HG03108 (cell line): ENCODE data around the gene SRPK2.

ENCODE experiments used
- ATAC-seq: cut with Tn5 transposase; IDR thresholded peaks from one replicate; pipeline ENCODE4 v1.9.1; 2021; ENCODE audit warnings: moderate library complexity; ENCODE audit not compliant: unreplicated experiment

SRPK2 gene

DNA sequence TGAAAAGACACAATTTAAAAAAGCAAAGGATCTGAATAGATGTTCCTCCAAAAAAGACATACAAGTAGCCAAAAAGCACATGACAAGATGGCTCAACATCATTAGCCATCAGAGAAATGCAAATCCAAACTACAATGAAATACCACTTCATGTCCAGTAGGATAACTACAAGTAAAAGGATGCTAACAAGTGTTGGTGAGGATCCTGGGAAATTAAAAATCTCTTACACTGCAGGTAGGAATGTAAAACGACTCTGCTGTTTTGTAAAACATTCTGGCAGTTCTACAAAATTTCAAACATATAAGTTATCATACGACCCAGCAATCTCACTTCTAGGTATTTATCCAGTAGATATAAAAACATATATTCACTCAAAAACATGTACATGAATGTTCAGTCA lies 161.3 kb downstream of the SRPK2 start:
- no peak for ATAC-seq

DNA sequence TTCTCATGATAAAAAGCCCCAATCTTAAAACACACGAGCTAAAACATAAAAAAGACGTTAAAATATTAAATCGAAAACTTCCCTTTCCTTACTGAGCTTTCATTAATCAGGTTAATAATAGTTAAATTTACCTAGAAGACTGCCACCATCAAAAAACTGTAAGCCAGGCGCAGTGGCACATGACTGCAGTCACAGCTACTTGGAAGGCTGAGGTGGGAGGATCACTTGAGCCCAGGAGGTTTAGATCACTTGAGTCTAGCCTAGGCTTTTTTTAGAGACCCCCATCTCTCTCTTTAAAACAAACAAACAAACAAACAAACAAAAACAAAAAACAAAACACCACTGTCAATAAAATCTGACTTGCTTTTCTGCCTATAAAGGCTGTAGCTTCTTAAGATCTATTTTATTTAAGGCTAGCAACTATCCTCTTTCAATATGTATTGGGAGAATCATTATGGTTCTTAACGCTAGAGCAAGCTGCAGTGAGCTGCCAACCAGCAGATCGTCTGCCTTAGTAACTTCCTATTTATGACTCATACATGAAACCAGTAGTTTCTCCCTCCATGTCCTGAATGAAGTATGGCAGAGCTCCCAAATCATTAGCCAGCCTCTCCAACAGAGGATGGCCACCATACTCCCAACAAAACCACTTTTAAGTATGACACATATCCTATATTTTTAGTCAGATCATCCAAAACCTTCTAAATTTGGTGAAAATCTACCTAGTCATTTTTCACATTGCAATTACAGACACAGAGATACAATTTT lies 163.7 kb downstream of the SRPK2 start:
- ATAC-seq: peak; percentile 91

DNA sequence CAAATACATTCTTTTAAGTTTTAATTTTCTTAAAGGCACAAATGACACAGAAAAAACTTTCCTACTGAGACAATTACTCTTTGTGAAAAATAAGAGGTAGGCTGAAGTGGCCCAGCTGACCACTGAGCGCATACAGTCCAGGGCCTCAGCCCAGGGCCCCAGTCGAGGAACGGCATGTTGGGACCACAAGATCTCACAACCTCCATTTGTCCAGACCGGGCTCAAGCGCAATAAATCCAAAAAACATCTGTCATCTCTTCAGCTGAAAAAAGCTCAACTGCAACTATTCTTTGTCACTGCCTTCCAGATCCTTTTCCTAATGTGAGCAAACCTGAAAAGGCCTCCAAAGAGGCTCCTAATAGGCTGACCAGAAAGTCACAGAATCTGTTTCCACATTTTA lies 165.8 kb downstream of the SRPK2 start:
- no peak for ATAC-seq

DNA sequence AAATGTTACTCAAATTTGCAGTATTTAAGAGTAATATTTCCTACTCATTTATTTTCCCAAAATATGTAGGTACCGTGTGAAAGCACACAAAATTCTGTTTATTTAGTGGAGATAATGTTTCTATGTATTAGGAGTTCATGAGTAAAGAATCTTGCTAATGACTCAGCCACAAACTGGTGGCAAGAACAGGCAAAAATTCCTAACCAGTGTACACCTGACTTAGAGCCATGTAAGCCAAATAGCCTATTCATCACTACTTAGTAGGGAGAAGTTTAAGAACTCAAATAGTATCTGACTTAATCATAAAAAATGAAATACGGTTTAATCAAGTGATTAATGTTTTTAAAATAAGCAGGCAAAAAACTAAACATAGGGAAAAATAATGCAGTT lies 169.0 kb downstream of the SRPK2 start:
- no peak for ATAC-seq

DNA sequence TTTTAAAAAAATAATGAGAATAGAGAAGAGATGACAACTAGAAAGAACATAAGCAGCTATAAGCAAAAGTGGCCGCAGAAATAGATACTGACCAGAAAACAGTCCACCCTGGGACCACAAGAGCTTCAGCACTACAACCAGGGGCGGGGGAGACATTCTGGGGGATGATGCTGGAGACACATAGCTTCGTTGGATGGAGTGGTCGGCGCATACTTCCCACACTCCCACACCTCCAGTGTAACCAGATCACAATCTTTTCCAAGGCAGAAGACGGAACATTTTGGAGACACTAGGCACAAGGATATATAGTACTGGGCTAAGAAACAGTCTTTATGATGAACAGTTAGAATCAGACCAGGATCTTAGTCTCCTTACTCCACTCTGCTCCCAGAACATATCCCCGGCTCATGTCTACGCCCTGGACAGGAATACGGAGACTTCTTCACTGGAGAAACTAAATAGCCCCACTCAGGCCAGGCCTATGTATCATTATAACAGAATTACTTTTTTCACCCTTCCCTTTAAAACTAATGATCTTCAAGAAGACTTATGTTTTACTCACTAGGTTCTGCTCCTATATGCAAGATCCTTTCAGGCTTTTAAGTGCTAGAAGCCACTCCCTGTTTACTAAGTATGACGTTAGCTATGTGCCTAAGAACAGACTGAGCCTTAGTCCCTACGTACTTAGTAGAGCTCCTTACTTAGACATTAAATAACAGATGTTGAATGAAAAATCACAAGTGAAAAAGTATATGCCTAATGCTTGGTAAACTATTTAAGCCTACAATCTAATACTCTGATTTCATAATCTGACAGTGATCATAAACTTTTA lies 169.6 kb downstream of the SRPK2 start:
- ATAC-seq: no peak

DNA sequence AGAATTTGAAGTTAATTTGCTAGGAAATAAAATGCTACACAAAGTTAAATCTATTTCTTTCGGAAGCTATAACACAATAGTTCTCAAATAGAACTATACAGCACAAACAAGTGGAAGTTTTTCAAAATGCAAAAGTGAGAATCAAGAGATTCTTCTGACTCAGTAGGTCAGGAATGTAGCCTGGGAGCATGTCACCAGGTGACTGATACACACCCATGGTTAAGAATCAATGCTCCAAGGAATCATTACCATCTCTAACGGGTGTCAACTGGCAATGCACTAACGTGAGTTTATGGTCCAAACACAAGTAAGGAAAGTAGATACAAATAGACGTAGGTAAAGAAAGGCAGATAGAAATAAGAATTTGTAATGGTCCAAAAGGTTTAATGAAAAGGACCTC lies 170.5 kb downstream of the SRPK2 start:
- no peak for ATAC-seq

DNA sequence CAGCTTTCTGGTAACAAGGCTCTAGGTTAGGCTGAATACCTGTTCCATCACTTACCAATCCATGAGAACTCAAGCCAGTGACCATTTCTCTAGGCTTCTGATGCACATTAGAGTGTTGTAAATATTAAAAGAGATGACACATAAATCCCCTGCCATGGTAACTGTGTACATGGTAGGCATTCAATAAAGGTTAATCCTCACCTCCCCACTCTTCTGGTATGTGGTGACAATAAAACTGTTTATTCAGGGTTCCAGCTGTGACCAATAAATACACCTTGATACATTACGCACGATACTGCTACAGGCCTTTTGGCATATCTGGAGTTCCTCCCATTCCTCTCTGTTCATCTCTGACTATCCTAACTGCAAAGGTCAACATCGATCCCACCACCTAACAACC lies 171.9 kb downstream of the SRPK2 start:
- ATAC-seq: no peak

DNA sequence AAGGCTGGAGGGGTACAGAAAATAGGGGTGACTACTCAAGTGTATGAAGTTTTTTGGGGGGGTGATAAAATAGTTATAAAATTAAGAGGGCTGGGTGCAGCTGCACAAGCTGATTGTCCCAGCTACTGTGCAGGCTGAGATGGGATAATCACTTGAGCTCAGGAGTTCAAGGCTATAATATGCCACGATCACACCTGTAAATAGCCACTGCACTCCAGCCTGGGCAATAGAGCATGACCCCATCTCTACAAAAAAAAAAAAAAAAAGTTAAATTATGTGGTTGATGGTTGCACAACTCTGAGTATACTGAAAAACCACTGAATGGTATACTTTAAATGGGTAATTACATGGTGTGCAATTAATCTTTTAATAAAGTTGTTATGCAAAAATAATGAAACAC lies 172.9 kb downstream of the SRPK2 start:
- no peak for ATAC-seq

DNA sequence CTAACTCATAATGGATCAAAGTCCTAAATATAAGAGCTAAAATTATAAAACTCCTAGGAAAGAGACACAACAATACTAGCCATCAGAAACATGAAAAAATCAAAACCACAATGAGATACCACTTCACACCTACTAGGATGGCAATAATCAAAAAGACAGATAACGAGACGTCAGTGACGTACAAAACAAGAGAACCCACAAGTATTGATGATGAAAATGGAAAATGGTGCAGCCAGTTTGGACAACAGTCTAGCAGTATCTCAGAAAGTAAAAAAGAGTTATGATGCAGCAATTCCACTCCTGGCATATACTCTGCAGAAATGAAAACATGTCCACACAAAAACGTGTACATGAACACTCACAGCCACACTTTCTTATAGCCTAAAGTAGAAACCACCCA lies 173.5 kb downstream of the SRPK2 start:
- ATAC-seq: no peak

DNA sequence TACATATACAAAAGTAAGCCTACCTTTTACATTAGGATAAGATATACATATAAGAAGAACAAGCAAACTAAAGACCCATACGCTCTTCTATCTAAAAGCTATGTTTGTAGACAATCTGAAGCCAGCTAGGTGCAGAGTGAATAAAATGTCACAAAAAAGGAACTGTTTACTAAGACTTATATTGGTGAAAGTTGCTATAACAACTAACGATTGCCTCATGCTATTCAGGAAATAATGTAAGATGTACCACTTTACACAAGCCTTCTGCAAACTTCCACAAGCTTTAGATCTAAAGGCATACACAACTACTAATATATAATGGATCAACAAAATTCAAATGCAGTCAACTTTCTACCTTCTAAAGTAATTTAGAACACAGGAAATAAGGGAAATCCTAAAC lies 175.1 kb downstream of the SRPK2 start:
- no peak for ATAC-seq

DNA sequence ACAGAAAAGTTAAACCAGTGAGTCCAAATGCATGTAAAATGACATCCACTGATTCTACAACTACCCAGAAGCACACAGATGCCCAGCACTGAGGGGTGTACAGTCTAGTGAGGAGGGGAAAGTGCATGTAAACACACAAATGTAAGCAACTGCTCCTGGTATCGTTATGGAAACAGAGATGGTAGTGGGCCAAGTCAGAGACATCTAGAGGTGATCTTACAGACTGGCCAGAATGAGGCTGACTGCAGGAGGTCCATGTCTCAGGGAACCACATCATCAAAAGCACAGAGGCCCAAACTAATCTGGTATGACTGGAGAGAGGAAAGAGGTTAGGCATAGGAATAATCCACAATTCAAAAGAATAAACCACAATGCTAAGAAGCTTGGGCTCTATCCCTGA lies 176.5 kb downstream of the SRPK2 start:
- no peak for ATAC-seq

DNA sequence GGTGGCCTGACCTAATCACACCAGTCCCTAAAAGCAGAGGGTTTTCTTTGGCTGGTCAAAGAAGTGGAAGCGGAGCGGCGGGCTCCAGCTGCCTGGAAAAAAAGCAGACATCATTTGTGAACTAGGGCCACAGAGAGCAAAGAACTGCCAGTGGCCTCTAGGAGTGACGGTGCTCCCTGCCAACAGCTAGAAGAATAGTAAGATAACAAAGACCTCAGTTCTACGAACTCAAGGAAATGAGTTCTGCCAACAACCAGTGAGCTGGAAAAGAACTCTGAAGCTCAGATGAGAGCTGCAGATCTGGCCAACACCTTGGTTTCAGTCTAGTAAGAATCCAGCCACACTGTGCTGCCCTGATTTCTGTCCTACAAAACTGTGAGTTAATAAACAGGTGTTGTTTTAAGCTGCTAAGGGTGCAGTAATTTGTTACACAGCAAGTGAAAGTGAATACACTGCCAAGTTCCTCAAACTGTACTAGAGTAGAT lies 178.0 kb downstream of the SRPK2 start:
- peak; percentile 84 for ATAC-seq

DNA sequence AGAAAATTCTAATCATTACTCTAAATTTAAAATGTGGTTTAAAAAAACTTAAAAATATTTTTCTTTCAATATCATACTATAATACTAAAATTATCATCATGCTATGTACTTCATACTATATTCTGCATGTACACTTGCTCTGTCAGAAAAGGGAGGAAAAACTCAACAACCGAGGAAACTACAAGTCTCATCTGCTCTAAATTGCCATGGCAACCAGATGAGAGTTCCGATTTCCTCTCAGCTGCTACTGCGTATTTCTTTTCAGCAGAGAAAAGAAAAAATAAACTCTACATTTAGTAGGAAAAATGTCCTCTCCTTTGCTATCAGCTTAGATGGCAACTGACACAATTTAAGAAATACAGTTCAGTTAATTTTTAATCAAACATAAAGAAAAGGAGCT lies 178.9 kb downstream of the SRPK2 start:
- no peak for ATAC-seq

DNA sequence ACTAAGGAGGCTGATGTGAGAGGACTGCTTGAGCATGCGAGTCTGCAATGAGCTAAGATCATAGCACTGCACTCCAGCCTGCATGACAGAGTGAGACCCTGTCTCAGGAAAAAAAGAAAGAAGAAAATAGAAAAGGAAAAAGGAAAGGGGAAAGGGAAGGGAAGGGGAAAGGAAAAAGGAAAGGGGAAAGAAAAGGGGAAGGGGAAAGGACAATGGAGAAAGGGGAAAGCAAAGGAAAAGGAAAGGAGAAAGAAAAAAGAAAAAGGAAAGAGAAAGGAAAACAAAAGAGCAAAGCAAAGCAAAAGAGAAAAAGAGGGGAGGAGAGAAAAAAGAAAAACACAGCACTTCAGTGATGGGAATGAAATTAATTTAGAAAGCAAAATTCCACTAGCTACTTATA lies 179.3 kb downstream of the SRPK2 start:
- no peak for ATAC-seq

DNA sequence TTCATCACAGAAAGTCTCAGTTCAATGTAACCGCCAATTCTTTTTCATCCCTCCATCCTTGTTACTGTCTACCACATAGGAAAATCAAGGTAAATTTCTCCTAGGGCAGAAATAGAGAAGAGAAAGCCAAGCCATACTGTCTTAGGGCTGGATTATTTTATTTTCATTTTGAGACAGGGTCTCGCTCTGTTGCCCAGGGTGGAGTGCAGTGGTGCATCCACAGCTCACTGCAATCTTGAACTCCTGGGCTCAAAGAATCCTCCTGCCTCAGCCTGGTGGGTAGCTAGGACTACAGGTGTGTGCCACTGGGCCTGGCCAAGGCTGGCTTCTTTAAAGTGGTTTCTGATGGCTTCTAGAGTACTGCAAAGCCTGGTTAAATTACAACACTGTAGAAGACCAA lies 181.7 kb downstream of the SRPK2 start:
- ATAC-seq: no peak

DNA sequence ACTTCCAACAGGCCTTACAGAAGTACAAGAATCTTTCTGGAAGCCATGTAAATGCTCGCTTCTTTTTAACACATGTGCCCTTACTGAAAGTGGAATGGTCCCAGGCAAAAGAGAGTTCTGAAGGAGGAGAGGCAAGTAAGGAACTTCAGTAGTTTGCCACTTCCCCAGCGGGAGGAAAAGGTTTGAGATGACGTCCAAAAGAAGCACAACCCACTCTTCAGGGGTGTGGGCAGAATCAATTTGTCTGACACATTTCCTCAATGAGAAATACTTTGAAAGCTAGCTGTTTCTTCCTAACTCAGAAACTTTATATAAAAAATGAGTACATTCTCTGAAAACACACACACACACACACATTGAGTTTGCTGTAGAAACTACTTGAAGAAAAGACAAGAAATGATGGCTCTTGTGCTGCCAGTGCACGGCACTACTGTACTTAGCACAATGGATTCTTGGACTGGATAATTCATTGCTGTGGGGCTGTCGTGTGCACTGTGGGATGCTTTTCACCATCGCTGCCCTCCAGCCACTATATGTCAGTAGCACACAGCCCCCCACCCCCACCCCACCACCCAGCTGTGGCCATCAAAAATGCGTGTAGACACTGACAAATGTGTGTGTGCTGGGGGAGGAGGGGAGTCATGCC lies 183.0 kb downstream of the SRPK2 start:
- no peak for ATAC-seq

DNA sequence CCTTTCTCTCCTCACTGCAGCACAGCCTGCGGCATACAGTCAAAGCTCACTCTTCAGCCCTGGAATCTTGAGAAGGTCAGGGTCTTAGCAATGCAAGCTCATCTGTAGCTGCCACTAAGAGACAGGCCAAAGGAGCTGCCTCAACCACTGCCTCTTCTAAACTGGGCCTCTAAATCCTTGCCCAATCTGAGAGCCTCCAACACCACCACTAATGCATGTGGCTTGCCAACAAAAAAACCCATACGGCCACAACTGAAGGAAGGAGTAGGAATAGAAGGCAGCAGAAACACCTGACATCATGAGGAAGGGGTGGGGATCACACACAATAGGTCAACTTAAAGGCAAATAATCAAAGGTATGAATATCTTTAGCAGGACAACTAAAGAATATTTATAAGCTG lies 183.8 kb downstream of the SRPK2 start:
- no peak for ATAC-seq

DNA sequence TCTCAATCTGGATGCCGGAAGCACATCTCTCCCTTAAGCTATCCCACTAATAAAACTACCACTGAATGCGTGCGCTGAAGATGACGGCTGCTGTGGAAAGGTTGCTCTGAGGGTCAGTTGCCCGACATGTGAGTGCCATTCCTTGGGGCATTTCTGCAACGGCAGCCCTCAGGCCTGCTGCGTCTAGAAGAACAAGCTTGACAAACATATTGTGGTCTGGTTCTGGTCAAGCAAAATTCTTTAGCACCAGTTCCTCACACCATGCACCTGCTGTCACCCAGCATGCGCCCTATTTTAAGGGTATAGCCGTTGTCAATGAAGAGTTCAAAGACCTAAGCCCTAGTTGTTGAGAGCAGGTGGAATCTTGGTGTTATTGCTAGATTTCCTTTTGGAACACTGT lies 184.2 kb downstream of the SRPK2 start:
- ATAC-seq: no peak

DNA sequence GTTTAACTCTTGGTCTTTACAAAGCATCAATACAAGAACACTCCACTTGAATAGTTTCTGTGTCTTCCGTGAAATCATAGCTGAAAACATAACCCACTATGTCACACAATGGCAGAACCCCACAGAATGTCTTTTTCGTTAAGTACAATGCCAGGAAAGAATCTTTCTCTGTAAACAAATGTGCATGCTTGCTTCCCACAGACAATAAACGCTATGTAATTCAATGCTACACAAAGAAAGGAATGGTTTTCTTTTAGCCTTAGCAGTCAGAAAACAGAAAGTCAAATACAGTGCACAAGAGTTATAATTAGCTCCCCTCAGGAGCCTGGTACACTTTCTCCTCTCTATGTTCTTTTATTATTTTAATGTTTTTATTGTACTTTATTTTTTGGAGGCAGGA lies 186.1 kb downstream of the SRPK2 start:
- no peak for ATAC-seq

DNA sequence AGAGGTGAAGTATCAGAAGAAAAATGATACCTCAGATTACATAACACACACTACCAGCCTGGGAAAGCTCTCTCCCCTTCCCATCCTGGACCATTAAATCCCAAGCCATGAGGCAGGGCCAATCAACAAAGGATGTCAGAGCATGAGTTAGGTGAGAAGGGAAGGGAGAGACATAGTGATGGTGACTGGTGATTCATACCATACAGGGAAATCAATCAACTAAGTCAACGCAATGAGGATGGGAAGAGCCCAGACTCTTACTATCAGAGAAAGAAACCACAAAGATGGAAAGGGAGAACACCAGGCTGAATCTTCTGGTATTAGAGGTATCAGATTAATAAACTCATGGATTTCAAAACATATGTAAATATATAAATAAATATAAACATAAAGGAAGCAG lies 189.3 kb downstream of the SRPK2 start:
- ATAC-seq: no peak

DNA sequence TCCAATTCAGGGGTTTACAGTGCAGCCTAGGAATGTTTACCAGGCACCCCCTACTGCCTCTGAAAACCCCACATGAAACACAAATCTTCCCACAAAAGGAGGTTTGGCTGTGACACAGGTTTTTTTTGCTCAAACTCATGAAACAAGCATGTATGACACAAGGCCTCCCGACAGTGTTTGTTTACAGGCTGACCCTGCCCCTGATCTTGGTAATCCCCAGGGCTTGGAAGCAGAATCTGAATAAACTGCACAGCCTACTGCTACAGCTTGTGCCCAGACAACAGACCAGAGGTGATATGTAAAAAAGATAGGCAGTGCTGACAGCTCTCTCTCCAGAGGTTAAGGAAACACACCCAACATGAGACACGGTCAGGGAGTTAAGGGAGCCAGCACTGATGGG lies 190.5 kb downstream of the SRPK2 start:
- ATAC-seq: no peak

DNA sequence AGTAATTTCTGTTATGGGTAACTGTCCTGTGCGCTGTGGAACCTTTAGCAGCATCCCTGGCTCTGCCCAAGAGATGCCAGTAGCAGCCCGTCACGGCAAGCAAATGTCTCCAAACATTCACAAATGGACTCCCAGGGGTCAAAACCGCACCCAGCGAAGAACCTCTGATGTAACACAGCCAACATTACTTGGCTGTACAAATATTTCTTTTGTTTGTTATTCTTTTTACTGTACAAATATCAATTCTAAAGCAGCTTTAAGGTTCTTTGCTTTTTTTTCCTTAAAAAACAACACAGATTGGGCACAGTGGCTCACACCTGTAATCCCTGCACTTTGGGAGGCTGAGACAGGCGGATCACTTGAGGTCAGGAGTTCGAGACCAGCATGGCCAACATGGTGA lies 192.2 kb downstream of the SRPK2 start:
- ATAC-seq: no peak
